ENCODE measurements around the gene SRBD1.

SRBD1 gene

GRCh38 chr2:45595721-45596435 is 15.2 kb downstream of the SRBD1 start:
- no peak for DNase-seq

- DNase-seq, result no peak
These were observed 20.0 kb downstream of the SRBD1 start for GRCh38 chr2:45591073-45591472.

GRCh38 chr2:45588158-45588829 is 22.8 kb downstream of the SRBD1 start:
- no peak for DNase-seq

GRCh38 chr2:45586600-45586999 is 24.5 kb downstream of the SRBD1 start:
- DNase-seq, result peak; percentile 22

GRCh38 chr2:45585267-45585861 is 25.7 kb downstream of the SRBD1 start:
- peak; percentile 40 for DNase-seq

- no peak for DNase-seq
These were observed 27.1 kb downstream of the SRBD1 start for GRCh38 chr2:45583977-45584376.

GRCh38 chr2:45582522-45582921 is 28.5 kb downstream of the SRBD1 start:
- no peak for DNase-seq

GRCh38 chr2:45578056-45578843 is 32.8 kb downstream of the SRBD1 start:
- DNase-seq, result peak; percentile 42

- no peak for DNase-seq
These were observed 33.6 kb downstream of the SRBD1 start for GRCh38 chr2:45577441-45577840.

- DNase-seq, result no peak
These were observed 35.2 kb downstream of the SRBD1 start for GRCh38 chr2:45575881-45576280.

GRCh38 chr2:45572979-45573378 is 38.1 kb downstream of the SRBD1 start:
- DNase-seq, result no peak

- DNase-seq, result no peak
These were observed 39.1 kb downstream of the SRBD1 start for GRCh38 chr2:45571940-45572339.

- no peak for DNase-seq
These were observed 40.3 kb downstream of the SRBD1 start for GRCh38 chr2:45570671-45571334.

- DNase-seq, result no peak
These were observed 42.1 kb downstream of the SRBD1 start for GRCh38 chr2:45568935-45569334.

GRCh38 chr2:45567974-45568789 is 42.9 kb downstream of the SRBD1 start:
- DNase-seq, result no peak

- no peak for DNase-seq
These were observed 43.6 kb downstream of the SRBD1 start for GRCh38 chr2:45567288-45567963.

- DNase-seq, result no peak
These were observed 51.6 kb downstream of the SRBD1 start for GRCh38 chr2:45559436-45559835.

GRCh38 chr2:45554742-45555140 is 56.3 kb downstream of the SRBD1 start:
- DNase-seq, result no peak

GRCh38 chr2:45554073-45554741 is 56.9 kb downstream of the SRBD1 start:
- DNase-seq, result no peak

GRCh38 chr2:45551862-45552261 is 59.2 kb downstream of the SRBD1 start:
- DNase-seq, result no peak

- no peak for DNase-seq
These were observed 65.1 kb downstream of the SRBD1 start for GRCh38 chr2:45545943-45546342.
